ENCODE data around the gene ZNF28.
"Not testable (repeated sequence)": the region's sequence is repeated elsewhere in the genome, so short reads cannot be mapped to it uniquely, and the experiment has no call there.

- TF ChIP-seq CTCF, POLR2A (IDR thresholded peaks at IDR 0.05): not testable (repeated sequence)
These were observed 46.6 kb upstream of the ZNF28 start for GRCh38 chr19:52868031-52868430.

All from Peyer's patch (tissue), 4 donors.